ENCODE measurements around the gene RTN4RL2.

The RTN4RL2 gene

GRCh38 chr11:57485217-57485990 lies 25.1 kb downstream of the RTN4RL2 start:
- DNase-seq (ENCODE audit: extremely low read depth, low read depth): no peak
- no peak overlapping the region for H3K4me3 ChIP-seq (replicated peaks; ENCODE audit: low read depth, low read length)
- TF ChIP-seq CTCF (IDR thresholded peaks at IDR 0.05; ENCODE audit: low read depth, low read length, missing control alignments): no peak

DNA sequence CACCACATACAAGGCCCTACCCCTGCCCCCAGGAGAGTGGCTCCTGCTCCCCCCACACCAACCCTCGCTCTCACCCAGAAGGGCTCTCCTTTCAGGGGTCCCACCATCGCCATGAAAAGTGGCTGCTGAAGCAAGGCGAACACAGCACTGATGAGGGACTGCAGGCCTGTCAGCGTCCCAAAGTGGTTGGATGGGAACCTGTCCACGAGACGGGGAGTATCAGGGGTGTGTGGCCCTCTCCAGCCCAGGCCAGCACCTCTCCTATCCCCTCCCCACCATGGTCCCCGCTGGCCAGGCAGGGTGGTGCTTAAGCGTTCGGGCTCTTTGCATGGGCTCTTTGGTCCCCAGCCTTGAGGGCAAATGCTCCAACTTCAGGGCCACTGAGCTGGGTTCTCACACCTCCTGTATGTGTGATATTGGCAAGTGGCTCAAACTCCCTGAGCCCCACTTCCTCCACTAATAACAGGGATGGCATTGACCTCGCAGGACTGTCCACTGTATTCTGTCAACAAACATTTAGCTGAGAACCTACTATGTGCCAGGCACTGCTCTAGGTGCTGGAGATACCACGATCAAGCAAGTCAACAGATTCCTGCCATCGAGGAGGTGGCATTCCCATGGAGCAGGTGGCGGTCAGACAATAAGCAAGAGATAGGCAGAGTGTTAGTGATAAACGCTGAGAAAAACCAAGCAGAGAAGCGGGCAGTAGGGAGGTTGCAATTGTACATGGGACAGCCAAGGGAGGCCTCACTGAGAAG lies 26.9 kb downstream of the RTN4RL2 start:
- DNase-seq (ENCODE audit: extremely low read depth, low read depth): no peak
- TF ChIP-seq CTCF (IDR thresholded peaks at IDR 0.05; ENCODE audit: low read depth, low read length, missing control alignments): no peak
- H3K4me3 ChIP-seq (replicated peaks; ENCODE audit: low read depth, low read length): no peak overlapping the region

GRCh38 chr11:57487920-57488659 lies 27.8 kb downstream of the RTN4RL2 start:
- no peak for DNase-seq (ENCODE audit: extremely low read depth, low read depth)
- no peak overlapping the region for H3K4me3 ChIP-seq (replicated peaks; ENCODE audit: low read depth, low read length)
- TF ChIP-seq CTCF (IDR thresholded peaks at IDR 0.05; ENCODE audit: low read depth, low read length, missing control alignments): no peak

DNA sequence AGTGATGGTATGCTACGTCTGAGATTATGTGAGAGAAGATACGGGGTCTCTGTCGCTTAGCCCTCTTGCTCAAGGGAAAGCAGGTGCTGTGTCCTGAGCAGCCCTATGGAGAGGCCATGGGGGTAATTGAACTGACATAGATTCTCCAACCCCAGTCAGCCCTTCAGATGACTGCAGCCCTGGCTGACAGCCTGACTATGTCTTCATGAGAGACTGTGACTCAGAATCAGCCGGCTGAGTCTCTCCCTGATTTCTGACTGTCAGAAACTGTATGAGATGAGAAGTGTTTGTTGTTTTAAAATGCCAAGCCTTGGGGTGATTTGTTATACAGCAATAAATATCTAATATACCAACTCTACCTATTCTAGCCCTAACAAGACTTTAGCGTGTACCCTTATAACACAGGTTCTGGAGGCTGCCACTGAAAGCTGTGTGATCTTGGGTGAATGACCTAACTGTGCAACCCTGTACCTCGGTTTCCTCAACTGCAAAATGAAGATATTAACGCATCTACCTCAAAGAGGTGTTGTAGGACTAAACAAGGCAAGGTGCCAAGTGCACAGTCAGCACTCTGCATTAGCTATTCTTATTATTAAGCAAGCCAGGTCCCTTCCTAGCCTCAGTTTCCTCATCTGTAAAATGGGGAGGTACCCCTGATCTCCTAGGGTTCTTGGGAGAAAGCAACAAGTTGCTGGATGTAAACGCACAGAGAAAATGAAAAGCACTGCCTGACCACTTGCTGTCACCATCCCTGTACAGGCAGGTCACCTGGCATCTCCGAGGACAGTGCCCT lies 30.3 kb downstream of the RTN4RL2 start:
- no peak overlapping the region for H3K4me3 ChIP-seq (replicated peaks; ENCODE audit: low read depth, low read length)
- no peak for DNase-seq (ENCODE audit: extremely low read depth, low read depth)
- TF ChIP-seq CTCF (IDR thresholded peaks at IDR 0.05; ENCODE audit: low read depth, low read length, missing control alignments): no peak

DNA sequence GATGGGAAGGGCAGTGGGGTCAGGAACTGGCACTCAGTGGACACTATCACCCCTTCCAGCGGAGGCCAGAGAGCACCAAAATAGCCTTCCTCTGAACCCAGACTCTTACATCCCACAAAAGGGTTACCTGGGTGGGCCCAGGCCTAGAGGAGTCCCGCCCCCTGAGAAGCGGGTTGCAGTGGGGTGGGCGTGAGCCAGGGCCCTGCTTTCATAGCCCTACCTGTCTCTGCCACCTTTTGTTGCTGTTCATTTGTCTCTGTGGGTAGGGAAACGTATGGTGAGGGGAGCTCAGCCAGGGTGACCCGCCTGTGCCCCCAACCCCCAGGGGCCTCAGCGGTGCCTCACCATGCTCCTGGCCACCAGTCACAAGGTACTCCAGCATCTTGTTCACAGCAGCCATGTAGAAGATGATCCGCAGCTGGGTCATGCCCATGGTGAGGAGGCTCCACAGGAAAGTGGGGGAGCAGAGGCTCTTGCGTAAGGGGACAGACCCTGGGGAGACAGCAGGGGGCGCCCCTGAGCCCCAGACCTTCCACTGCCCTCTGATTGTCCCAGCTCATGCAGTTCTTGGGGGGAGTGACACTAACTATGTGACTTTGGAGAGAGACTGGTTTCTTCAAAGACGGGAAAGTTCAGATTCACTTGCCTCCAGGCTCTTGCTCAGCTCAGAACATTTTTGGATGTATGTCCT lies 31.2 kb downstream of the RTN4RL2 start:
- DNase-seq (ENCODE audit: extremely low read depth, low read depth): no peak
- H3K4me3 ChIP-seq (replicated peaks; ENCODE audit: low read depth, low read length): no peak overlapping the region
- TF ChIP-seq CTCF (IDR thresholded peaks at IDR 0.05; ENCODE audit: low read depth, low read length, missing control alignments): peak; percentile 77

All from HFF-Myc (cell line).